ENCODE data around the gene SF3A2. TPM values are rescaled to one million over a fixed set of nuclear protein-coding genes. Genes with fewer than 3 reads are reported as not detected.

SF3A2 gene
- total and polyA plus RNA-seq, 2 experiments from 2014 or later, result 67.7 to 128 TPM

DNA sequence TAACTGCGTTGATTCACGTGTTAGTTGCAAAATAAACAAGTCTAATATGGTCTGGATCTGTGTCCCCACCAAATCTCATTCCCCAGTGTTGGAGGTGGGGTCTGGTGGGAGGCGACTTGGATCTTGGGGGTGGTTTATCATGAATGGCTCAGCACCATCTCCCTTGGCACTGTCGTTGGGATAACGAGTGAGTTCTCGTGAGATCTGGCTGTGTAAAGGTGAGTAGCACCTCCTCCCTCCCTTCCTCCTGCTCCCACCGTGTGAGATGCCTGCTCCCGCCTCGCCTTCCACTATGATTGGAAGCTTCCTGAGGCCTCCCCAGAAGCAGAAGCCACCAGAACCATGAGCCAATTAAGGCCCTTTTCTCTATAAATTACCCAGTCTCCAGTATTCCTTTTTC lies 40.5 kb downstream of the SF3A2 start:
- Histone ChIP-seq H3F3A (replicated peaks; ENCODE audit: low read depth) (peaks cover 30% of the 10 kb centered on the region), H3K4me2 (no peak overlapping the region), H3K79me2 (replicated peaks; ENCODE audit: insufficient read depth) (peaks cover 19% of the 10 kb centered on the region), H3K36me3 (ENCODE audit: insufficient read depth) (peaks cover 4% of the 10 kb centered on the region; the same call in 1 of the 2 replicates), H3K4me1 (ENCODE audit: insufficient read depth) (peaks cover 12% of the 10 kb centered on the region), H4K20me1 (replicated peaks; ENCODE audit: insufficient read depth) (peaks cover 14% of the 10 kb centered on the region), H3K27me3 (ENCODE audit: insufficient read depth) (peaks cover 7% of the 10 kb centered on the region; the same call in 1 of the 2 replicates), H3K4me3 (no peak overlapping the region), H3K9me2 (ENCODE audit: insufficient read depth) (no peaks in the 10 kb centered on the region), H3K27ac (ENCODE audit: low read depth) (no peak overlapping the region), H2AFZ (no peak overlapping the region)
- H3K4me1 Mint-ChIP-seq, result peaks cover 18% of the 10 kb centered on the region
- peaks cover 21% of the 10 kb centered on the region for H3K27me3 Mint-ChIP-seq (ENCODE audit: insufficient read depth, low read depth, poor library complexity)
- no peak for ATAC-seq
- H3K27ac Mint-ChIP-seq, result no peak overlapping the region
- H3K9me3 Mint-ChIP-seq, result peaks cover 7% of the 10 kb centered on the region; the same call in 2 of the 3 replicates
- peaks cover 25% of the 10 kb centered on the region for H3K36me3 Mint-ChIP-seq (ENCODE audit: low read depth)
- TF ChIP-seq, protein P1, sequence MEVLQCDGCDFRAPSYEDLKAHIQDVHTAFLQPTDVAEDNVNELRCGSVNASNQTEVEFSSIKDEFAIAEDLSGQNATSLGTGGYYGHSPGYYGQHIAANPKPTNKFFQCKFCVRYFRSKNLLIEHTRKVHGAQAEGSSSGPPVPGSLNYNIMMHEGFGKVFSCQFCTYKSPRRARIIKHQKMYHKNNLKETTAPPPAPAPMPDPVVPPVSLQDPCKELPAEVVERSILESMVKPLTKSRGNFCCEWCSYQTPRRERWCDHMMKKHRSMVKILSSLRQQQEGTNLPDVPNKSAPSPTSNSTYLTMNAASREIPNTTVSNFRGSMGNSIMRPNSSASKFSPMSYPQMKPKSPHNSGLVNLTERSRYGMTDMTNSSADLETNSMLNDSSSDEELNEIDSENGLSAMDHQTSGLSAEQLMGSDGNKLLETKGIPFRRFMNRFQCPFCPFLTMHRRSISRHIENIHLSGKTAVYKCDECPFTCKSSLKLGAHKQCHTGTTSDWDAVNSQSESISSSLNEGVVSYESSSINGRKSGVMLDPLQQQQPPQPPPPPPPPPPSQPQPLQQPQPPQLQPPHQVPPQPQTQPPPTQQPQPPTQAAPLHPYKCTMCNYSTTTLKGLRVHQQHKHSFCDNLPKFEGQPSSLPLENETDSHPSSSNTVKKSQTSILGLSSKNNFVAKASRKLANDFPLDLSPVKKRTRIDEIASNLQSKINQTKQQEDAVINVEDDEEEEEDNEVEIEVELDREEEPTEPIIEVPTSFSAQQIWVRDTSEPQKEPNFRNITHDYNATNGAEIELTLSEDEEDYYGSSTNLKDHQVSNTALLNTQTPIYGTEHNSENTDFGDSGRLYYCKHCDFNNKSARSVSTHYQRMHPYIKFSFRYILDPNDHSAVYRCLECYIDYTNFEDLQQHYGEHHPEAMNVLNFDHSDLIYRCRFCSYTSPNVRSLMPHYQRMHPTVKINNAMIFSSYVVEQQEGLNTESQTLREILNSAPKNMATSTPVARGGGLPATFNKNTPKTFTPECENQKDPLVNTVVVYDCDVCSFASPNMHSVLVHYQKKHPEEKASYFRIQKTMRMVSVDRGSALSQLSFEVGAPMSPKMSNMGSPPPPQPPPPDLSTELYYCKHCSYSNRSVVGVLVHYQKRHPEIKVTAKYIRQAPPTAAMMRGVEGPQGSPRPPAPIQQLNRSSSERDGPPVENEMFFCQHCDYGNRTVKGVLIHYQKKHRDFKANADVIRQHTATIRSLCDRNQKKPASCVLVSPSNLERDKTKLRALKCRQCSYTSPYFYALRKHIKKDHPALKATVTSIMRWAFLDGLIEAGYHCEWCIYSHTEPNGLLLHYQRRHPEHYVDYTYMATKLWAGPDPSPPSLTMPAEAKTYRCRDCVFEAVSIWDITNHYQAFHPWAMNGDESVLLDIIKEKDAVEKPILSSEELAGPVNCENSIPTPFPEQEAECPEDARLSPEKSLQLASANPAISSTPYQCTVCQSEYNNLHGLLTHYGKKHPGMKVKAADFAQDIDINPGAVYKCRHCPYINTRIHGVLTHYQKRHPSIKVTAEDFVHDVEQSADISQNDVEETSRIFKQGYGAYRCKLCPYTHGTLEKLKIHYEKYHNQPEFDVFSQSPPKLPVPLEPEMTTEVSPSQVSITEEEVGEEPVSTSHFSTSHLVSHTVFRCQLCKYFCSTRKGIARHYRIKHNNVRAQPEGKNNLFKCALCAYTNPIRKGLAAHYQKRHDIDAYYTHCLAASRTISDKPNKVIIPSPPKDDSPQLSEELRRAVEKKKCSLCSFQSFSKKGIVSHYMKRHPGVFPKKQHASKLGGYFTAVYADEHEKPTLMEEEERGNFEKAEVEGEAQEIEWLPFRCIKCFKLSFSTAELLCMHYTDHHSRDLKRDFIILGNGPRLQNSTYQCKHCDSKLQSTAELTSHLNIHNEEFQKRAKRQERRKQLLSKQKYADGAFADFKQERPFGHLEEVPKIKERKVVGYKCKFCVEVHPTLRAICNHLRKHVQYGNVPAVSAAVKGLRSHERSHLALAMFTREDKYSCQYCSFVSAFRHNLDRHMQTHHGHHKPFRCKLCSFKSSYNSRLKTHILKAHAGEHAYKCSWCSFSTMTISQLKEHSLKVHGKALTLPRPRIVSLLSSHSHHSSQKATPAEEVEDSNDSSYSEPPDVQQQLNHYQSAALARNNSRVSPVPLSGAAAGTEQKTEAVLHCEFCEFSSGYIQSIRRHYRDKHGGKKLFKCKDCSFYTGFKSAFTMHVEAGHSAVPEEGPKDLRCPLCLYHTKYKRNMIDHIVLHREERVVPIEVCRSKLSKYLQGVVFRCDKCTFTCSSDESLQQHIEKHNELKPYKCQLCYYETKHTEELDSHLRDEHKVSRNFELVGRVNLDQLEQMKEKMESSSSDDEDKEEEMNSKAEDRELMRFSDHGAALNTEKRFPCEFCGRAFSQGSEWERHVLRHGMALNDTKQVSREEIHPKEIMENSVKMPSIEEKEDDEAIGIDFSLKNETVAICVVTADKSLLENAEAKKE (CRISPR knock-in tag; IDR thresholded peaks at IDR 0.05), result no peak
- TF ChIP-seq STAT1 (IDR thresholded peaks at IDR 0.05; ENCODE audit: unreplicated experiment), result no peak
- no peak for TF ChIP-seq NANOG (IDR thresholded peaks at IDR 0.05; ENCODE audit: borderline replicate concordance)
- no peak for TF ChIP-seq JUNB (IDR thresholded peaks at IDR 0.05; ENCODE audit: unreplicated experiment)
- no peak for TF ChIP-seq CREB1 (CRISPR knock-in tag; IDR thresholded peaks at IDR 0.05; ENCODE audit: low read depth)
- TF ChIP-seq POLR2AphosphoS5 (IDR thresholded peaks at IDR 0.05; ENCODE audit: low read depth), result no peak
- TF ChIP-seq, protein P2, sequence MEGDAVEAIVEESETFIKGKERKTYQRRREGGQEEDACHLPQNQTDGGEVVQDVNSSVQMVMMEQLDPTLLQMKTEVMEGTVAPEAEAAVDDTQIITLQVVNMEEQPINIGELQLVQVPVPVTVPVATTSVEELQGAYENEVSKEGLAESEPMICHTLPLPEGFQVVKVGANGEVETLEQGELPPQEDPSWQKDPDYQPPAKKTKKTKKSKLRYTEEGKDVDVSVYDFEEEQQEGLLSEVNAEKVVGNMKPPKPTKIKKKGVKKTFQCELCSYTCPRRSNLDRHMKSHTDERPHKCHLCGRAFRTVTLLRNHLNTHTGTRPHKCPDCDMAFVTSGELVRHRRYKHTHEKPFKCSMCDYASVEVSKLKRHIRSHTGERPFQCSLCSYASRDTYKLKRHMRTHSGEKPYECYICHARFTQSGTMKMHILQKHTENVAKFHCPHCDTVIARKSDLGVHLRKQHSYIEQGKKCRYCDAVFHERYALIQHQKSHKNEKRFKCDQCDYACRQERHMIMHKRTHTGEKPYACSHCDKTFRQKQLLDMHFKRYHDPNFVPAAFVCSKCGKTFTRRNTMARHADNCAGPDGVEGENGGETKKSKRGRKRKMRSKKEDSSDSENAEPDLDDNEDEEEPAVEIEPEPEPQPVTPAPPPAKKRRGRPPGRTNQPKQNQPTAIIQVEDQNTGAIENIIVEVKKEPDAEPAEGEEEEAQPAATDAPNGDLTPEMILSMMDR (conservative IDR thresholded peaks at IDR 0.05; ENCODE audit: low read depth in 2 of 2), result no peak
- DNase-seq (ENCODE audit: low spot score), result no peak
- H3K4me3 Mint-ChIP-seq, result no peak overlapping the region; the same call in 2 of the 3 replicates

All from GM23338 (cell line).